GM18511 (cell line): ENCODE results near the gene HHIPL1.

Experiments
- ATAC-seq: cut with Tn5 transposase; IDR thresholded peaks from one replicate; pipeline ENCODE4 v1.9.1; 2021; ENCODE audit warnings: mild to moderate bottlenecking, moderate library complexity; ENCODE audit not compliant: unreplicated experiment

HHIPL1 gene

DNA sequence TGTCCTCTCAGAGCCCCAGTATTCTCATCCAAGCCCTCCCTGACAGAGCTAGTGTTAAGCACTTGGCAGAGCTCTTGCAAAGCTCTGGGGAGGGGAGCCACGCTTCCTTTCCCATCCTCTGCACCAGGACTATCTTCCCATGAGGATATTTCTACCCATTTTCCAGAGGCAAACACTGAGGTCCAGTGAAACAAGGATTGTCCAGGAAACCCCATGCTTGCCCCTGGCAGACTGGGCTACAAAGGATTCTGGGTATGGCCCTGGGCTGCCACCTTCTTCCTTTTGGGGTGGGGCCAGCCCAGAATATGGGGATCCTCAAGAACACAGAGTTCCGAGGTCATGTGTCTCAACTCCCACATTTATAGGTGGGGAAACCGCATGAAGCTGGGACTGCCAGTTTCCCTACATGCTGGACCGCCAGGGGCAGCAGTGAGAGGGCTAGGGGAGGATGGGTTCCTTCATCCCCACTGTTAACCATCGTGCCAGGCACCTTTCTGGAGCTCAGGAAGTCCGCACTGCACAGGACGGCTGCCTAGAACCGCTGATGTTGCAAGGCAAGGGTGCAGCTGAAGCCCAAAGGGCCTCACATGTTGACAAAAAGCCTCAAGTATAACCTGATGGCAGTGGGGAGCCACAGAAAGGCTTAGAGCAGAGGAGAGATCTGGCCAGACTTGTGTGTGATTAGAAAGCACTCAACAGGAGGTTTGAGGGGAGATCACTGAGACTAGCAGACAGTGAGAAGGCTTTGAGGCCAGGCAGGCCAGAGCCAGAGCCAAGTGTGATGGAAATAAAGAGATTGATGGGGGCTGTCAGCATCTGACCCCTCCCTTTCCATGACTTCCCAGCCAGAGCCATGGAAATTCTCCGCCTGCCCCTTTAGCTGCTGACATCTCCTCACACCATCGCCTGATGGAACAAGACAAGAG is 35.4 kb upstream of the HHIPL1 start:
- no peak for ATAC-seq

DNA sequence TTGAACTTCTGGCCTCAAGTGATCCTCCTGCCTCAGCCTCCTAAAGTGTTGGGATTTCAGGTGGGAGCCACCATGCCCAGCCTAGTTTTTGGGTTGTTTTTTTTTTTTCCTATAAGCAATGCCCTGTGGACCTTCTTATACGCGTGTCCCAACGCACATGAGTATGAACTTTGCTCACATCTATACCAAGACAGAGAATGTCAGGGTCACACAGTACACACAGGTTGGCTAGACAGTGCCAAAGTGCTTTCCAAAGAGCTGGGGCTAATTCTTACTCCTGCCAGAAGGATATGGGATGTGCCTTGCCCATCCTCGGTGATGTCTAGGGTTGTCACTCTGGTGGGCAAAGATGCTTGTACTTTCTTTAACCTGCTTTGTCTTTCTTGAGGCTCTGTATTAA is 33.3 kb upstream of the HHIPL1 start:
- no peak for ATAC-seq

DNA sequence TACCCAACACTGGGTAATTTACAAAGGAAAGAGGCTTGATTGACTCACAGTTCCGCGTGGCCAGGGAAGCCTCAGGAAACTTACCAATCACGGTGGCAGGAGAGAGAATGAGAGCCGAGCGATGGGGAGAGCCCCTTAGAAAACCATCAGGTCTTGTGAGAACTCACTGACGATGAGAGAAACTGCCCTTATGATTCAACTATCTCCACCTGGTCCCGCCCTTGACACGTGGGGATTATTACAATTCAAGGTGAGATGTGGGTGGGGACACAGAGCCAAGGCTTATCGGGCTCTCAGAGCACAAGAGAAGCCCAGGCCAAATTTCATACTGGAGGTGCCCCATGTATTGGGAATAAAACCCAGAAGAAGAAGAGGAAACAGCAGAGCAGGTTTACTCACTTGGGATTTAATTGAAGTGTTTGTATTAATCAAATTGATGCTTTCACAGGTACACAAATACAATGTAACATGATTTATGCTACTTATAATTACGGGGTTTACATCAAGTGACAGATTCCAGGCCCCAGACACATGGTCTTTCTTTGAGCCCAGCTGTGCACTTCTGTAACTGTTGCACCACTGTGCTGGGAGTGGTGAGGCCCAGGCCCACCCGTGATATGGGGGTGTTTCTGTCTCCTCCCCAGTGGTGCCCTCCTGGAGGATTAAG is 32.7 kb upstream of the HHIPL1 start:
- no peak for ATAC-seq

DNA sequence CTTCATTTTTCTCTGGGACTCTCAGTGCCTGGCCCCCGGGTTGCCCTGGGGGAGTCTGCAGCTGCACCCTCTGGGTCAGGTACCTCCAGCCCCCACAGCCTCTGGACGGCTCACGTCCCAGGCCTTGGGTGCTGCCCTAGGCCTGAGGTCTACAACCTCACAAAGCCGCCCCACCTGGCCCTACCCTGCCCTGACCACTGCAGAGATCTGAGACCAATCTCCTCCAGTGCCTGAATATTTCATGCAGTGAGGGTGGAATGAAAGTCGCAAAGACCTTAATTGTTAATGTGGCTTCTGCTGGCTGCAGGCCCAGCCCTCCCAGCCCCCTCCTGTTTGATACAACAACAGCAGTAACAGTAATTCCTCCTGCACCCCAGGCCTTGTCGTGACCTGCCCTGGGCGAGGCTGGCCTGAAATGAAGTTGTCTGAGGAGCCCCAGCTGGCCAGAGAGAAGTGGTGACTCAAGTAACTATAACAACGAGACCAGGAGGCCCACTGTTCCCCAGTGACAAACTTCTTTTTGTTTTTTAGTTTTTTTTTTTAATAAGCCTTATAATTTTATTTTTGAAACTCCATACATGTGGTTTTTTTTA is 32.1 kb upstream of the HHIPL1 start:
- no peak for ATAC-seq

DNA sequence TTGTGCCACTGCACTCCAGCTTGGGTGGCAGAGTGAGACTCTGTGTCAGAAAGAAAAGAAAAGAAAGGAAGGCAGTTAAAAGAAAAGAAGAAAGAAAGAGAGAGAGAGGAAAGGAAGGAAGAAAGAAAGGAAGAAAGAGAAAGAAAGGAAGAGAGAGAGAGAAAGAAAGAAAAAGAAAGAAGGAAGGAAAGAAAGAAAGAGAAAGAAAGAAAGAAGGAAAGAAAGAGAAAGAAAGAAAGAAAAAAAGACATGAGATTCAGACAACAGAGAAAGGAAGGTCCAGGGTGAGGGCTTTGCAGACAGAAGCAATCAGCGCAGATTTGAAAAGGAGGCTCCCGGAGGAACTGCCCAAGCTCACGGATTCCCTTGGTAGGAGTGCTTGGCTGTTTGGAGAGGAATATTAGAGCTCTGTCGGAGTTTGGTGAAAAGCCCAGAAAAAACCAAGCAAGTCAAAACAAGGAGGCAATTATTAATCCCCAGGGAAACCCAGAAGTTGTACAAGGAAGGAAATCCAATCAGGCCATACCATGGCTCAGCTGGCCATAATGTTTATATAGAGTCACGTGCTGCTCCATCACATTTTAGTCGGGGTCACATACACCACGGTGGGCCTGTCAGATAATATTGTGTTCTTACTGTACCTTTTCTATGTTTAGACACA is 29.3 kb upstream of the HHIPL1 start:
- ATAC-seq: no peak

DNA sequence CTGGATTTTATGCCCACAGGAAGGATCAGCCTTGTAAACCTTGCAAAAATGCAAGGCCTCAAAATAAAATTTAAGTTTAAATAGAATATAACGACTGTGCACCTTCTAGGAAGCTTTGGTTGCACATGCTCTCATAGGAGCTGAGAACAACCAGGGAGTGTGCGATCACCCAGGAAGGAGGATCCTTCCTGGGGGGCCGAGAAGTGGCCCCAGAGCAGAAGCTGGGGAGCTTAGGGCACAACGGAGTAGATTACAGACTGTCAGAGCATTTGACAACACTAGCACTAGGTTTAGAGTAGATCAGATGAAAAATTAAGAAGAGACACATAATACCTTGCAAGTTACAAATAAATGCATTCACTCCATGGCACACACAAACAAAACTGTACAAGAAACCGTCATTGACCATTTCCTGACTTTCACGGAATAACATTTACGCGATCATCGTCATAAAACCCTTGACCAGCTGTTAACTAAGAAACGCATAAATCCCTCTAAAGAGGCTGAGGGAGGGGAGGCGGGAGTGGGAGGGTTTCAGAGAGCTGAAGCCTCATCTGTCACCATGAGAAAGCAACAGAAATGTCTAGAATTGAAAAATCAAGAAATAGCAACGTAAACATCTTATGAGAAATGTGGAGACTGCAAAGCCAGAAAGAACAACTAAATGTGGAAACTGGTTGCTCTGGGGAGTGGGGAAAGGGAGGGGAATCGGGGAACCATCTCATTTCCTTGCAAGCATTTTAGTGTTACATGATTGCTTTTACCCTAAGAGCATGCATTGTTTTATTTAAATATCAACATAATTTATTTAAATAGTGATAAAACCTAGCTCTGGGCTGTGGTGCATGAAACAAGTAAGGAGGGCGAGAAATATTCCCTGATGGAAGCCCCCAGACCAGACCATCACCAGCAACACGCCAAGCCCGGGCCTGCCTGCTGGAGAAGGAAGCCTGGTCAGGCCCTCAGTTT is 27.8 kb upstream of the HHIPL1 start:
- no peak for ATAC-seq

DNA sequence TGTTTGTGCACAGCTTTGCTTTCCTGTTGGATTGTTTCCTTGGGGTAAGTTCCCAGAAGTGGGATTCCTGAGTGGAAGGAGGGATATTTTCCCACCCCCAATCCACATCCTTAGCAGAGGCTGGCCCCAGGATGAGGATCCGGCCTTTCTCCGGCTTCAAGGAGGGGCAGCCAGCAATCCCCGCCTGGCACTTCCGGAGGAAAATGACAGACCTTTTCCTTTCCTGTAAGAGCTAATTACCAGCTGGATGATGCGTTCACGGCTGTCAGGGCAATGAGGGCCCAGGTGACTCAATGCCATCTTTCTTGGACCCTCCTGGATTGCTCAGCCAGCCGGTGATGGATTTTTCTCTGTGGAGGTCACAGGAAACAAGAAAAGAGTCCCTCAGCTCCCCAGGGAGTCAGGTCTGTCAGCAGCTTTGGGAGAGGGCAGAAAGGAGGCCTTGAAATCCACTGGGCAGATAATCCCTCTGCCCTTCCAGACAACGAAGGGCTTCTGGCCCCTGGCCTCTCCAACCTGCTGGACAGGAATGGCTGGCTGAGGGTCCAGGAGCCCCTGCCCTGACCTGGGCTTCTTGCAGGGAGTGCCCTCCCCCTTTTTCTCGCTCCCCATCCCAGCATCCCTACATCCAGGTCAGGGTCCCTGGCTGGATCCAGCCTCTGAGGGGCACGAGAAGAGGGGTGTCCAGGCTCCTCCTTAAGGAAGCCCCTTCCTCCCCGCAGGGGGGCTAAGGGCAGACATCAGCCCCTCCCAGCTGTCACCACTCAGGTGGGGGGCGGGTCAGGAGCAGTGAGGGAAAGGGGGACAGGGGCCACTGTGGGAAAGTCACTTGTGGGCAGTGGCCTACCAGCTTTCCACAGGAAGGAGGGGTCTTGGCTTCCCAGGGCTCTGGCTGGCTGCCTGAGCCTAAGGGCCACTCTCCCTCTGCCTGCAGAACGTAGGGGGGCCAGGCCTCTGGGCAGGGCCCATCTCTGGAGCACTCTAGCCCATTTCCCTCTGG is 24.8 kb upstream of the HHIPL1 start:
- ATAC-seq: no peak

DNA sequence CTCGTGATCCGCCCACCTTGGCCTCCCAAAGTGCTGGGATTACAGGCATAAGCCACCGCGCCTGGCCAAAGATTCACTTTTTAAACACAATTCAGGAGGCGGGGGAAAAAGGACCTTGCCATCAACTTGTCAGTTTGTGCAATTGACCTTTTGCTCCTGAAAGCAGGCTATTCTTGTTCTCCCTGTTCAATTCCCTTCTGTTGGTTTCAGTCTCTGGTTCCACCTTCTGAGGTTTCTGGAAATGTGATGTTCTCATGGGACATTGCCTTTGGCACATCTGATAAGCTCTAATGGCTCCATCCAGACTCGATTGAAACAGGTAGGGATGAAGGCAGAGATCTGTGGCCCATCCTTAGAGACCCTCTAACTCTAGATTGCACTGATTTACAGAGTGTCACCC is 23.0 kb upstream of the HHIPL1 start:
- no peak for ATAC-seq

DNA sequence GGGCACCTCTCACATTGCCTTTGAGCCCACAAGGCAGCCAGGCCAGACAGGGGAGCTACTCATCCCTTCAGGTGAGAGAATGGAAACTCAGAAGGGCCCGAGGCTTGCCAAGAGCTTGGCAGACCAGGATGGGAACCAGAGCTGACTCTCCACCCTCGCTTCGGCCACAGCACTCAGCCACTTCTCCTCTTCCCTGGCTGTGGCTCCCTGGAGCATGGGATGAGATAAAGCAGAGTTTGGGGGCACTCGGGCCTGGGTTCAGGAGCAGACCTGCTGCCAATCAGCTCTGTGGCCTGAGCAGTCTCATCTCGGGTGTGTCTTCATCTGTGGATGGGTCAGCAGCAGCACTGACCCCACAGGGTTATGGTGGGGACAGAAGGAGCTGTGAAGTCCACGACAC is 20.9 kb upstream of the HHIPL1 start:
- no peak for ATAC-seq

DNA sequence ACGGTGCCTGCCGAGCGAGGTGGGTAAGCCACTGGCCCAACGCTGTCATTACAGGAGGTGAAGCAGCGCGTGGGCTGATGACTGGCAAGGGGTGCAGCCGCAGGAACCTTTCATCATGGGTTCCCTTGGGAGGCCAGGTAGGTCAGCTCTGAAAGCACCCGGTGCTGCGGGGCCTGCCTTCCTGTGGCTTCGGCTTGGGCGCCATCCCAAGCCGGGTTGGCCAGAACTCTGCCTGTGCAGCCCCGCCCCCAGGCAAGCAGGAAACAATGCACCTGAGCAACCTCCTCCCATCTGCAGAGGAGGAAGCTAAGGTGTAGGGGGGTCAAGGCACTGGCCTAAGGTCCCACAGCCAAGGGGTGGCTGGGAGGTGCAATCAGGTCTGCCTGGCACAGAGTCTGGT is 20.0 kb upstream of the HHIPL1 start:
- no peak for ATAC-seq

DNA sequence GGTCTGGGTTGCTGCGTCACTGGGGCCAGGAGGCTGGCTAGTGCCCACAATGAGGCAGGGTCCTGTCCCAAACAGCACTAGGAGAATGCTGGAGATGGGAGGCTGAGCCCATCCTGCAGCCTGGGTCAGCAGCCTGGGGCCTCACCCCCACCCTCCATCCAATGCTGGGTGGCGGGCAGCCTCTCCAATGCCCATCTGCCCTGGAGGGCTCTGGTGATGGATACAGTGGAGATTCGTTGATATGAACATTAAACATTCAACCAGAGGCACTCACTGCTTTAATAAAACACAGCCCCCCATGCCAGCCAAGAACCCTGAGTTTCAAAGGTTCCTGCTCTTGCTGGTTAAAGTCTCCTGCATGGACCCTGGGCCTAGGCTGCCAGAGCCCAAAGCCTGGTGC is 19.5 kb upstream of the HHIPL1 start:
- no peak for ATAC-seq

DNA sequence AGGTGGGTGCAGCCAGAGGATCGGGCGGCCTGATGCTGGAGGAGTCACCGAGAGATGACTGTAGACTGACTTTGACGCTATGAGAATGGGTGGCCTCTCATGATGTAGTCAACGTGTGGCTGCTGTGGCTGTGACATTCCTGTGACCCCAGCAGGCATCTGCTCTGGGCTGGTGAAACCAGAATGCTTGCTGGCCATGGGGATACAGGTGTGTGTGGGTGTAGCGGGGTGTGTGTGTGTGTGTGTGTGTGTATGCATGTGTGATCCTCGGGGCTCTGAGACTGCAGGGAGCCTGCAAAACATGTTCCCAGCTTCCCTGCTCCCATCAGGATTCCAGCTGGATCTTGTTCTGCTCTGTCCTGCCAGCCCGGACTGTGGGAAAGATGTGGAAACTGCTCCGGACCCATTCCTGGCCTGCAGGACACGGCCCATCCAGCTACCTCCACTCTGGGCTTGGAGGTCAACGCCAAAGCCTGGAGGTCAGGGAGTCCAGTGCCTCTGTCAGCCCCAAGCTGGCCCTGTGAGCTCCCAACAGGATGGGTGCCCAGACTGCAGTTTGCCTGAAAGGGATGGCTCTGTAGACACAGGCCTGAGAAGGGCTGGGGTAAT is 18.8 kb upstream of the HHIPL1 start:
- peak; percentile 40 for ATAC-seq

DNA sequence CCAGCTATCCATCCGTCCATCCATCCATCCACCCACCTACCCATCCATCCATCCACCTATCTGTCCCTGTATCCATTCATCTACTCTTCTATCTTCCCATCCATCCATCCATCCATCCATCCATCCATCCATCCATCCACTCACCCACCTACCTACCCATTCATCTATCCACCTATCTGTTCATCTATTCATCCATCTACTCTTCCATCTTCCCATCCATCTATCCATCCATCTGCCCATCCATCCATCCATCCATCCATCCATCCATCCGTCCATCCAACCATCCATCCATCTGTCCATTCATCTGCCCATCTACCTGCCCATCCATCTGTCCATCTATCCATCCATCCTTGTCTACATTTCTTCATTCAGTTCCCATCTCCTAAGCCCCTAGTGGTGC is 17.8 kb upstream of the HHIPL1 start:
- no peak for ATAC-seq

DNA sequence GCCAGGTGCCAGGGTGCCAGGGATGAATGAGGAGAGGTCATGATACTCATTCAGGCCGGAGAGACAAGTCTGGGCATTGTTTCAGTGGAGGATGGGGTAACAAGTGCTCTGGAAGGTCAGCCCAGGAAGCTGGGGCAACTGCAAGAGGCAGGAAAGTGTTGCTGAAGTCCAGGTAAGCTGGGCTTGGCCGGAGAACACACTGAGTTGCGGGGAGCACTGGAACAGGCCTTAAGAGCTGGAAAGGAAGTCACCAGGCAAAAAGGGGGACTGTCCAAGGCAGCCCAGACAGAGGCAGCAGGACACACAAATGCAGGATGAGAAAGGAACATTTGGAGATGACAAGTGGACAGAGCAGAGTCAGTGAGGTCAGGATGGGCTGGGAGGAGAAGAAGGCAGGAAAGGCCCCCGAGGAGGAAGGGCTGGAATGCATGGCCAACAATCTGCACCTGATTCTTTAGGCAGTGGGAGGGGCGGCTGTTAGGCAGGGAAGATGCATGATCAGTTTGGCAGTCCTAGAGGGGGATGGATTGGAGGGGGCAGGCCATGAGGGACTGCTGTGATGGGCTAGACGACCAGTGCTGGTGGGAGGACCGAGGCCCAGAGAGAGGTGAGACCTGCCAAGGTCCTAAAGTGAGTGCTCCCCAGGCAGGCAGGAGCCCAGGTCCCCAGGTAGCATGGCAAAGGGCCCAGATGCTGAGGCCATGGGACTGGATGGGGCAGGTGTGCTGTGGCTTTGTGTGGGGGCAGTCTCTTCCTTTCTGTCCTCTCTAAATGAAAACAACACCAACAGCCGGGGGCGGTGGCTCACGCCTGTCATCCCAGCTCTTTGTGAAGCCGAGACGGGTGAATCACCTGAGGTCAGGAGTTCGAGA is 17.2 kb upstream of the HHIPL1 start:
- ATAC-seq: no peak

DNA sequence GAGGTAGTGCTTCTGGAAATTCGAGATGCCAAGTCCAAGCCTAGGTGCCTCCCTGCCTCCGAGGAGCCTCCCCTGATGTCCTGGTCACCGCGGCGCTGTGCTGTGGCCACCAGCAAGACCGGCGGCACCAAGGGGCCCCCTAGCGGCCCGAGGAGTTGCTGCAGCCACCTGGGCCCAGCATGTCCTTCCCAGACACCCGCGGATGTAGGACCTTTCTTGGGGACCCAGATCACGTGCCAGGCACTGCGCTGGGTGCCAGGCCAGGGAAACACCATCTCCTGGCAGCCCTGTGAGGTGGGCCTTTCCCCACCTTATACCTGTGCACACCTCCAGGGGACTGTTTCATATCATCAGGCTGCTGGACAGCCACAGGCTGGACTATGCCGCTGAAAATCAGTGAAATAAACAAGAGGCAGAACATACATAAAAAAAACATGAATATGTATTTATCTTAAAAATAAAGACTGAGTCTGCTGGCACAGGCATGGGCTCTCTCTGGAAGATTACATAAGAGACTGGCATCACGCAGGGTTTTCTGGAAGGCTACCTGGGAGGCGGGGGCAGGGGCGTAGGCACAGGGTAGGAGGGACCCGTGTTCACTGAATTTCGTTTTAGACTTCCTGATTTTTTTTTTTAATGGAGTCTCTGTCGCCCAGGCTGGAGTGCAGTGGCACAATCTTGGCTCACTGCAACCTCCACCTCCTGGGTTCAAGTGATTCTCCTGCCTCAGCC is 15.9 kb upstream of the HHIPL1 start:
- peak; percentile 77 for ATAC-seq

DNA sequence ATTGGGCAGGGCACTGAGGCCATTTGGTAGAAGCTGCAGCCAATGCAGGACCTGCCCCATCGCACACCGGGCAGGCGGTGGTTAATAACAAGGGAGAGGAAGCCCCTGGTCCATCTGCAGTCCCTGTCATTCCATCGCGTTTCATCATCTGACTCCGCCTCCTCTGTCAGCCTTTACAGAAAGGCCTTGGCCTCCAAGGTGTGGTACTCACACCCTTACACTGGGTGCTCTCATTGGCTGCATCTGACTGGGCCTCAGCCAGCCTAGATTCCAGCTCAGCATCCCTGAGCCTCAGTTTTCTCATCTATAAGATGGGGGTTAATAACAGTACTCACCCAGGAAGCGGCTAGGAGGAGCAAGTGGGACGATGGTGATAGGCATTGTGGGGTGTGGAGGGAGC is 14.7 kb upstream of the HHIPL1 start:
- no peak for ATAC-seq

DNA sequence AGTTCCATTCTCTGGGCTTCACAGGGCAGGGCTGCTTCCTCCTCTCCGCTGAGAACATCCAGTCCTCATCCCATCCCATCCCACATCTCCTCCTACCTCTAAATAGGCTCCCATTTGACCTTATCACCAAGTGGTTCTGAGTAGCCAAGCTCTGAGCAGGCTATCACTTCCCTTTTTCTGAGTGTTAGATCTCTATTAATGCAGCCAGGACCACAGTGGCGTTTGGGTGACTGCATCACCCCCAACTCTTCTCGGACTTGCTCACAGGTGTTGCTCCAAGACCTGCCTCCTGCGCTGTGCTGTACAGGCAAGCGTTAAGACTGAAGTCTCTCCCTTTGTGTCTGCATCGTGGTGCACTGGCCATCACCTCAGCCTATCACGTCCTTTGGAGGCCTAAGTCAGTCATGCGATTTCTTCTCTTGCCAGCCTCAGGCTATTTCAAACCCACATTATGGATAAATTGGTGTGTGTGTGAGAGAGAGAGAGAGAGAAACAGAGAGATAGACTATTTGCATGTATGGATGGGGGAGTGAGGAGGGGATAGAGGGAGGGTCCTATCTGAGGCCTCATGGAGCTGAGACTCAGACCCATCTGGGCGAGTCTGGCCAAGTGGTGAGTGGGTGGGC is 12.4 kb upstream of the HHIPL1 start:
- ATAC-seq: no peak
